C4-2B (cell line): ENCODE data around the gene ZNF619.

Source experiments
- H3K27ac ChIP-seq: fragments of 450-650 bp; 2 replicates; pipeline ENCODE4 v1.5.1; 2017
- CTCF ChIP-seq: fragments of 450-650 bp; conservative IDR thresholded peaks from 2 replicates; pipeline ENCODE4 v1.5.1; 2017; ENCODE audit warnings: mild to moderate bottlenecking
- ZFX ChIP-seq: fragments of 450-650 bp; IDR thresholded peaks from 2 replicates; pipeline ENCODE4 v1.6.1; 2017

ZNF619 gene

GRCh38 chr3:40465456-40465855, 11.5 kb upstream of the ZNF619 start:
- no peak overlapping the region for H3K27ac ChIP-seq
- TF ChIP-seq ZFX (no peak), CTCF (no peak)

- peak overlapping the region; percentile 51 for H3K27ac ChIP-seq
Observed at GRCh38 chr3:40468018-40468417, 8.9 kb upstream of the ZNF619 start.

GRCh38 chr3:40470701-40471100, 6.2 kb upstream of the ZNF619 start:
- H3K27ac ChIP-seq, result no peak overlapping the region
- TF ChIP-seq CTCF (no peak), ZFX (no peak)

More at GRCh38 chr3:40468018-40468417, 8.9 kb upstream of the ZNF619 start:
- no peak for TF ChIP-seq CTCF

GRCh38 chr3:40477666-40478065, 744 bp downstream of the ZNF619 start:
- TF ChIP-seq ZFX (no peak), CTCF (no peak)
- no peak overlapping the region for H3K27ac ChIP-seq

- no peak overlapping the region for H3K27ac ChIP-seq
- TF ChIP-seq ZFX (no peak), CTCF (no peak)
Observed at GRCh38 chr3:40487172-40487571, 10.2 kb downstream of the ZNF619 start.

GRCh38 chr3:40490916-40491315, 14.0 kb downstream of the ZNF619 start:
- H3K27ac ChIP-seq, result no peak overlapping the region
- no peak for TF ChIP-seq ZFX
- no peak for TF ChIP-seq CTCF

- no peak for TF ChIP-seq ZFX
- no peak for TF ChIP-seq CTCF
- no peak overlapping the region for H3K27ac ChIP-seq
Observed at GRCh38 chr3:40494698-40495097, 17.8 kb downstream of the ZNF619 start.
